PFSK-1 (cell line): Measurements from ENCODE around the gene ADAMTS9.

Source experiments
- POLR2AphosphoS5 ChIP-seq: IDR thresholded peaks from 2 replicates; pipeline ENCODE4 v1.6.1; 2012; ENCODE audit warnings: low read depth, mild to moderate bottlenecking, control low read depth, low read length, moderate library complexity
- REST ChIP-seq, 2 experiments: IDR thresholded peaks; 2 replicates each; pipeline versions ENCODE4 v1.6.1 to v1.8.0; 2011 to 2012; ENCODE audit warnings: low read depth in 2 of 2, low read length in 2 of 2, control low read depth in 1 of 2, inconsistent platforms in 1 of 2, mild to moderate bottlenecking in 1 of 2, moderate library complexity in 1 of 2; ENCODE audit not compliant: insufficient read depth in 1 of 2
- TAF1 ChIP-seq: IDR thresholded peaks from 2 replicates; pipeline ENCODE4 v1.6.1; 2012; ENCODE audit warnings: low read length, control low read depth, borderline replicate concordance; ENCODE audit not compliant: insufficient read depth

DNA sequence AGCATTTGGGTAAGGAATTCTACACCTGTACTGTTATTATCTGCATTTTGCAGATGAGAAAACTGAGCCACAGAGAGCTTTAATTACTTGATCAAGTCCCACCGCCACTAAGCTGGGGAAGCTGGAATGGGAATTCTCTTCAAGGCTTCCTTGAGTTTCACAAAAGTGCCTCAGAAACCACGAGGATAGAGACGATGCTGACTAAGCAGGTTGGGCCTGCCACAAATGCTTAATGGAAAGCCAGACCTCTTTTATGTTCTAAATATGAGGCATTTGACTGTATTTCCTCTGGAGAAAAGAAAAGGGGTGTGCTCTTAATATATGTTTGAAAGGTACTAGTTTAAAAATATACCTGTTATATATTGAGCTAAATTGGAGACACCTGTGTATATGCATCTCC lies 34.7 kb downstream of the ADAMTS9 start:
- TF ChIP-seq POLR2AphosphoS5 (no peak), TAF1 (no peak), REST (IDR thresholded peaks at IDR 0.05; ENCODE audit: insufficient read depth in 1 of 2, low read depth in 2 of 2, low read length in 2 of 2) (no peak)
